H1 (cell line): ENCODE data around the gene EFHC1.

ENCODE experiments used
- ASH2L ChIP-seq: fragments of 200-600, 300-600 bp; sonication (generic); IDR thresholded peaks from one replicate; pipeline ENCODE4 v1.7.1; 2017; ENCODE audit warnings: low read length
- CEBPB ChIP-seq: IDR thresholded peaks from 2 replicates; pipeline ENCODE4 v1.6.1; 2012; ENCODE audit warnings: low read depth, low read length
- CHD1 ChIP-seq: IDR thresholded peaks from 2 replicates; pipeline ENCODE4 v1.6.1; 2012; ENCODE audit warnings: low read depth, low read length, improper control_type of control experiment
- EP300 ChIP-seq, 2 experiments: IDR thresholded peaks; 1 replicate in 1 of 2; 2 replicates in 1 of 2; pipeline ENCODE4 v1.6.1; 2011 to 2012; ENCODE audit warnings: low read depth in 2 of 2, low read length in 2 of 2, mild to moderate bottlenecking in 2 of 2, borderline replicate concordance in 1 of 2, inconsistent platforms in 1 of 2, moderate library complexity in 1 of 2
- JUND ChIP-seq: IDR thresholded peaks from 2 replicates; pipeline ENCODE4 v1.6.1; 2011; ENCODE audit warnings: mild to moderate bottlenecking, improper control_type of control experiment, low read length
- POLR2A ChIP-seq, 2 experiments: IDR thresholded peaks; 1 replicate in 1 of 2; 2 replicates in 1 of 2; pipeline ENCODE4 v1.6.1; 2011; ENCODE audit warnings: low read depth in 2 of 2, low read length in 2 of 2, mild to moderate bottlenecking in 2 of 2; ENCODE audit errors: control extremely low read depth in 1 of 2
- POLR2AphosphoS5 ChIP-seq: IDR thresholded peaks from 2 replicates; pipeline ENCODE4 v1.6.1; 2011; ENCODE audit warnings: low read depth, low read length
- SUZ12 ChIP-seq: fragments of 200-600 bp; sonication (generic); IDR thresholded peaks from 2 replicates; pipeline ENCODE4 v1.6.1; 2012; ENCODE audit warnings: mild to moderate bottlenecking, inconsistent platforms, low read length, moderate library complexity, mixed read lengths
- TF ChIP-seq, protein P1 (sequence below): IDR thresholded peaks from 2 replicates; pipeline ENCODE4 v1.6.1; 2011; ENCODE audit warnings: low read length, improper control_type of control experiment
- TF ChIP-seq, protein P2 (sequence below), 3 experiments: IDR thresholded peaks; 1 replicate in 2 of 3; 2 replicates in 1 of 3; pipeline versions ENCODE4 v1.5.1 to v1.6.1; 2011; ENCODE audit warnings: low read length in 3 of 3, mild to moderate bottlenecking in 3 of 3, inconsistent platforms in 2 of 3, low read depth in 1 of 3, moderate library complexity in 1 of 3; ENCODE audit not compliant: insufficient read depth in 1 of 3; ENCODE audit errors: control extremely low read depth in 1 of 3
- TF ChIP-seq, protein P3 (sequence below): IDR thresholded peaks from 2 replicates; pipeline ENCODE4 v1.6.1; 2011; ENCODE audit warnings: low read depth, mild to moderate bottlenecking, low read length; ENCODE audit not compliant: insufficient read depth

DNA sequence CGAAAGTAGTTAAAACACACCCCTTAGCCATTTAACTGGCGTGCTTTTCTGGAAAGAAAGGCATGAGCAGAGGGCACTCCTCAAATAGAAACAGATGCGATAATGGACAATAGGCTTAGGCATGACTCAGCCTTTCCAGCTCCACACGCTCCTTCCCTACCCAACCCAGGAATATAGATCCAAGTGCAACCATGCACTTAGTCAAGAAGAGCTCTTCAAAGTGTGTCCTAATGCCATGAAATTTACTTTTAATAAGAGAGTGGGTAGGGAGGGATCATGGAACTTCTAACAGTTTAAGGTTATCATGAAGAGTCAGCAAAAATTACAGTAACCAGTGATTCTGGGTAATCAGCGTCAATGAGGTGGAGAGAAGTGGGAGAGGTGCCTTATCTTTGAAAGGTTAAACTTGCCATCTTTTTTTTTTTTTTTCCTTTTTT lies 2.4 kb upstream of the EFHC1 start:
- TF ChIP-seq, protein P1, sequence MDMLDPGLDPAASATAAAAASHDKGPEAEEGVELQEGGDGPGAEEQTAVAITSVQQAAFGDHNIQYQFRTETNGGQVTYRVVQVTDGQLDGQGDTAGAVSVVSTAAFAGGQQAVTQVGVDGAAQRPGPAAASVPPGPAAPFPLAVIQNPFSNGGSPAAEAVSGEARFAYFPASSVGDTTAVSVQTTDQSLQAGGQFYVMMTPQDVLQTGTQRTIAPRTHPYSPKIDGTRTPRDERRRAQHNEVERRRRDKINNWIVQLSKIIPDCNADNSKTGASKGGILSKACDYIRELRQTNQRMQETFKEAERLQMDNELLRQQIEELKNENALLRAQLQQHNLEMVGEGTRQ, result no peak
- TF ChIP-seq, protein P2, sequence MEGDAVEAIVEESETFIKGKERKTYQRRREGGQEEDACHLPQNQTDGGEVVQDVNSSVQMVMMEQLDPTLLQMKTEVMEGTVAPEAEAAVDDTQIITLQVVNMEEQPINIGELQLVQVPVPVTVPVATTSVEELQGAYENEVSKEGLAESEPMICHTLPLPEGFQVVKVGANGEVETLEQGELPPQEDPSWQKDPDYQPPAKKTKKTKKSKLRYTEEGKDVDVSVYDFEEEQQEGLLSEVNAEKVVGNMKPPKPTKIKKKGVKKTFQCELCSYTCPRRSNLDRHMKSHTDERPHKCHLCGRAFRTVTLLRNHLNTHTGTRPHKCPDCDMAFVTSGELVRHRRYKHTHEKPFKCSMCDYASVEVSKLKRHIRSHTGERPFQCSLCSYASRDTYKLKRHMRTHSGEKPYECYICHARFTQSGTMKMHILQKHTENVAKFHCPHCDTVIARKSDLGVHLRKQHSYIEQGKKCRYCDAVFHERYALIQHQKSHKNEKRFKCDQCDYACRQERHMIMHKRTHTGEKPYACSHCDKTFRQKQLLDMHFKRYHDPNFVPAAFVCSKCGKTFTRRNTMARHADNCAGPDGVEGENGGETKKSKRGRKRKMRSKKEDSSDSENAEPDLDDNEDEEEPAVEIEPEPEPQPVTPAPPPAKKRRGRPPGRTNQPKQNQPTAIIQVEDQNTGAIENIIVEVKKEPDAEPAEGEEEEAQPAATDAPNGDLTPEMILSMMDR (IDR thresholded peaks at IDR 0.05; ENCODE audit: control extremely low read depth in 1 of 3, insufficient read depth in 1 of 3, low read depth in 1 of 3, low read length in 3 of 3), result no peak
- TF ChIP-seq CHD1, result no peak
- no peak for TF ChIP-seq SUZ12
- no peak for TF ChIP-seq CEBPB
- TF ChIP-seq EP300 (IDR thresholded peaks at IDR 0.05; ENCODE audit: borderline replicate concordance in 1 of 2, low read depth in 2 of 2, low read length in 2 of 2), result no peak
- no peak for TF ChIP-seq POLR2A (IDR thresholded peaks at IDR 0.05; ENCODE audit: control extremely low read depth in 1 of 2, low read depth in 2 of 2, low read length in 2 of 2)
- TF ChIP-seq, protein P3, sequence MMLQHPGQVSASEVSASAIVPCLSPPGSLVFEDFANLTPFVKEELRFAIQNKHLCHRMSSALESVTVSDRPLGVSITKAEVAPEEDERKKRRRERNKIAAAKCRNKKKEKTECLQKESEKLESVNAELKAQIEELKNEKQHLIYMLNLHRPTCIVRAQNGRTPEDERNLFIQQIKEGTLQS, result no peak
- no peak for TF ChIP-seq JUND
- TF ChIP-seq ASH2L, result no peak
- no peak for TF ChIP-seq POLR2AphosphoS5
